Measurements from ENCODE around the gene PTGS1. TPM values are rescaled to one million over a fixed set of nuclear protein-coding genes. Genes with fewer than 3 reads are reported as not detected.
A peak's percentile ranks its signal among the peaks of the same experiment; 100 is the strongest.

Gene PTGS1
- total and polyA plus RNA-seq, 4 donors: 0.84 to 5.3 (median 1.1) TPM

DNA sequence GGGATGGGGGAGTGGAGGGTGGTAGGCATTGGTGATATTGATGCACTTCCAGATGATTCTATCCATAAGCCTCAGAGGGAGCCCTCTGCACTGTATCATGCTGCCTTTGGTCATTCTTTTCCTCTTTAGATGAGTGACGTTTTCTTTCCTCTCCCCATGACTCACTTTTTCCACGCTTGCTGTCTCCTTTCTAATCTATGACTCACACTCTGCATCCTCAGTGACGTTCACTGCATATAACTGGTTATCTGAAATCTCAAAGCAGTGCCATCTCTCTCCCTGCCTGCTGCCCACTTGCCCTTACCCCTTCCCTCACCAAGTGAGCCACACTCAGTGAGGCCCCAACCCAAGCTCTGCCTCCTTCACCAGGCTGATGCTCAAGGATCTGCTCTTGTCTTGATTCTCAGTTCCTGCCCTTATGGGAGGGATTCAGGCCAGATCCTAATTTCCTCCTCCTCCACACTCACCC lies 31.6 kb downstream of the PTGS1 start:
- 57% methylated on average over 3 of the region's 3 CpGs for WGBS
- Histone ChIP-seq H3K9ac (ENCODE audit: low read depth in 1 of 2, low read length in 2 of 2) (no peak overlapping the region), H3K27ac (ENCODE audit: low read depth in 1 of 2, low read length in 2 of 2) (no peak overlapping the region)

DNA sequence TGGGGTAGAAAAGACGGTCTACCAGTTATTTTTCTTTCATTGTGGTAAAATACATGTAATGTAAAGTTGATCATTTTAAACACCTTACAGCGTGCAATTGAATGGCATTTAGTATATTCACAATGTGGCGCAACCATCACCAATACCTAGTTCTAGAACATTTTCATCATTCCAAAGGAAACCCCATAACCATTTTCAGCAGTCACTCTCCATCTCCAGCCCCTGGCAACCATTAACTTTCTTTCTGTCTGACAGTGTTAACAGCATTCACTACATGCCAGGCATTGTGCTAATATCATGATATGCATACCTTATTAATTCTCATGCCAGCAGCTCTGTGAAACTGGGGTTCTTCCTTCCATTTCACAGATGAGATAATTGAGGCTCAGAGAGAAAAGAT lies 32.0 kb downstream of the PTGS1 start:
- Histone ChIP-seq H3K4me3 (ENCODE audit: low read depth in 1 of 3, low read length in 3 of 3) (no peak overlapping the region), H3K27me3 (ENCODE audit: control insufficient read depth in 4 of 4, insufficient read depth in 4 of 4, low read length in 3 of 4) (no peaks in the 10 kb centered on the region), H3K9ac (ENCODE audit: low read depth in 1 of 2, low read length in 2 of 2) (no peak overlapping the region), H3K9me3 (ENCODE audit: control insufficient read depth in 4 of 4, low read length in 3 of 4) (peaks cover 0 to 4% (median 1%) of the 10 kb centered on the region in 4 donors), H3K4me1 (ENCODE audit: control insufficient read depth in 4 of 4, insufficient read depth in 4 of 4, low read length in 3 of 4) (peaks cover 0 to 3% (median 0%) of the 10 kb centered on the region in 4 donors), H3K36me3 (ENCODE audit: control insufficient read depth in 4 of 4, insufficient read depth in 3 of 4, low read depth in 1 of 4, low read length in 3 of 4) (no peaks in the 10 kb centered on the region), H3K27ac (ENCODE audit: low read depth in 1 of 2, low read length in 2 of 2) (no peak overlapping the region)
- no peak for DNase-seq (ENCODE audit: low spot score)
- WGBS: 88% methylated on average over 3 of the region's 3 CpGs
- TF ChIP-seq GABPA (IDR thresholded peaks at IDR 0.05 in 1 of 2, conservative IDR thresholded peaks at IDR 0.05 in 1 of 2): no peak
- TF ChIP-seq EGR1 (IDR thresholded peaks at IDR 0.05; ENCODE audit: low read depth in 2 of 2): no peak
- no peak for TF ChIP-seq FOXA2 (IDR thresholded peaks at IDR 0.05)
- TF ChIP-seq, protein P1, sequence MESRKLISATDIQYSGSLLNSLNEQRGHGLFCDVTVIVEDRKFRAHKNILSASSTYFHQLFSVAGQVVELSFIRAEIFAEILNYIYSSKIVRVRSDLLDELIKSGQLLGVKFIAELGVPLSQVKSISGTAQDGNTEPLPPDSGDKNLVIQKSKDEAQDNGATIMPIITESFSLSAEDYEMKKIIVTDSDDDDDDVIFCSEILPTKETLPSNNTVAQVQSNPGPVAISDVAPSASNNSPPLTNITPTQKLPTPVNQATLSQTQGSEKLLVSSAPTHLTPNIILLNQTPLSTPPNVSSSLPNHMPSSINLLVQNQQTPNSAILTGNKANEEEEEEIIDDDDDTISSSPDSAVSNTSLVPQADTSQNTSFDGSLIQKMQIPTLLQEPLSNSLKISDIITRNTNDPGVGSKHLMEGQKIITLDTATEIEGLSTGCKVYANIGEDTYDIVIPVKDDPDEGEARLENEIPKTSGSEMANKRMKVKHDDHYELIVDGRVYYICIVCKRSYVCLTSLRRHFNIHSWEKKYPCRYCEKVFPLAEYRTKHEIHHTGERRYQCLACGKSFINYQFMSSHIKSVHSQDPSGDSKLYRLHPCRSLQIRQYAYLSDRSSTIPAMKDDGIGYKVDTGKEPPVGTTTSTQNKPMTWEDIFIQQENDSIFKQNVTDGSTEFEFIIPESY (IDR thresholded peaks at IDR 0.05): no peak
- no peak for TF ChIP-seq RAD21 (IDR thresholded peaks at IDR 0.05)
- no peak for TF ChIP-seq YY1 (IDR thresholded peaks at IDR 0.05)
- TF ChIP-seq SP1 (IDR thresholded peaks at IDR 0.05): no peak
- no peak for TF ChIP-seq FOXA1 (IDR thresholded peaks at IDR 0.05)
- TF ChIP-seq, protein P2, sequence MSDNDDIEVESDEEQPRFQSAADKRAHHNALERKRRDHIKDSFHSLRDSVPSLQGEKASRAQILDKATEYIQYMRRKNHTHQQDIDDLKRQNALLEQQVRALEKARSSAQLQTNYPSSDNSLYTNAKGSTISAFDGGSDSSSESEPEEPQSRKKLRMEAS (IDR thresholded peaks at IDR 0.05): no peak
- TF ChIP-seq, protein P3, sequence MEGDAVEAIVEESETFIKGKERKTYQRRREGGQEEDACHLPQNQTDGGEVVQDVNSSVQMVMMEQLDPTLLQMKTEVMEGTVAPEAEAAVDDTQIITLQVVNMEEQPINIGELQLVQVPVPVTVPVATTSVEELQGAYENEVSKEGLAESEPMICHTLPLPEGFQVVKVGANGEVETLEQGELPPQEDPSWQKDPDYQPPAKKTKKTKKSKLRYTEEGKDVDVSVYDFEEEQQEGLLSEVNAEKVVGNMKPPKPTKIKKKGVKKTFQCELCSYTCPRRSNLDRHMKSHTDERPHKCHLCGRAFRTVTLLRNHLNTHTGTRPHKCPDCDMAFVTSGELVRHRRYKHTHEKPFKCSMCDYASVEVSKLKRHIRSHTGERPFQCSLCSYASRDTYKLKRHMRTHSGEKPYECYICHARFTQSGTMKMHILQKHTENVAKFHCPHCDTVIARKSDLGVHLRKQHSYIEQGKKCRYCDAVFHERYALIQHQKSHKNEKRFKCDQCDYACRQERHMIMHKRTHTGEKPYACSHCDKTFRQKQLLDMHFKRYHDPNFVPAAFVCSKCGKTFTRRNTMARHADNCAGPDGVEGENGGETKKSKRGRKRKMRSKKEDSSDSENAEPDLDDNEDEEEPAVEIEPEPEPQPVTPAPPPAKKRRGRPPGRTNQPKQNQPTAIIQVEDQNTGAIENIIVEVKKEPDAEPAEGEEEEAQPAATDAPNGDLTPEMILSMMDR (IDR thresholded peaks at IDR 0.05; ENCODE audit: low read depth, low read length, missing input control): no peak
- TF ChIP-seq RXRA (IDR thresholded peaks at IDR 0.05): no peak
- TF ChIP-seq HNF4G (IDR thresholded peaks at IDR 0.05): no peak
- TF ChIP-seq, protein P4, sequence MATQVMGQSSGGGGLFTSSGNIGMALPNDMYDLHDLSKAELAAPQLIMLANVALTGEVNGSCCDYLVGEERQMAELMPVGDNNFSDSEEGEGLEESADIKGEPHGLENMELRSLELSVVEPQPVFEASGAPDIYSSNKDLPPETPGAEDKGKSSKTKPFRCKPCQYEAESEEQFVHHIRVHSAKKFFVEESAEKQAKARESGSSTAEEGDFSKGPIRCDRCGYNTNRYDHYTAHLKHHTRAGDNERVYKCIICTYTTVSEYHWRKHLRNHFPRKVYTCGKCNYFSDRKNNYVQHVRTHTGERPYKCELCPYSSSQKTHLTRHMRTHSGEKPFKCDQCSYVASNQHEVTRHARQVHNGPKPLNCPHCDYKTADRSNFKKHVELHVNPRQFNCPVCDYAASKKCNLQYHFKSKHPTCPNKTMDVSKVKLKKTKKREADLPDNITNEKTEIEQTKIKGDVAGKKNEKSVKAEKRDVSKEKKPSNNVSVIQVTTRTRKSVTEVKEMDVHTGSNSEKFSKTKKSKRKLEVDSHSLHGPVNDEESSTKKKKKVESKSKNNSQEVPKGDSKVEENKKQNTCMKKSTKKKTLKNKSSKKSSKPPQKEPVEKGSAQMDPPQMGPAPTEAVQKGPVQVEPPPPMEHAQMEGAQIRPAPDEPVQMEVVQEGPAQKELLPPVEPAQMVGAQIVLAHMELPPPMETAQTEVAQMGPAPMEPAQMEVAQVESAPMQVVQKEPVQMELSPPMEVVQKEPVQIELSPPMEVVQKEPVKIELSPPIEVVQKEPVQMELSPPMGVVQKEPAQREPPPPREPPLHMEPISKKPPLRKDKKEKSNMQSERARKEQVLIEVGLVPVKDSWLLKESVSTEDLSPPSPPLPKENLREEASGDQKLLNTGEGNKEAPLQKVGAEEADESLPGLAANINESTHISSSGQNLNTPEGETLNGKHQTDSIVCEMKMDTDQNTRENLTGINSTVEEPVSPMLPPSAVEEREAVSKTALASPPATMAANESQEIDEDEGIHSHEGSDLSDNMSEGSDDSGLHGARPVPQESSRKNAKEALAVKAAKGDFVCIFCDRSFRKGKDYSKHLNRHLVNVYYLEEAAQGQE (IDR thresholded peaks at IDR 0.05): no peak
- TF ChIP-seq, protein P5, sequence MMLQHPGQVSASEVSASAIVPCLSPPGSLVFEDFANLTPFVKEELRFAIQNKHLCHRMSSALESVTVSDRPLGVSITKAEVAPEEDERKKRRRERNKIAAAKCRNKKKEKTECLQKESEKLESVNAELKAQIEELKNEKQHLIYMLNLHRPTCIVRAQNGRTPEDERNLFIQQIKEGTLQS (IDR thresholded peaks at IDR 0.05): no peak
- TF ChIP-seq TAF1 (conservative IDR thresholded peaks at IDR 0.05): no peak
- no peak for TF ChIP-seq HNF4A (conservative IDR thresholded peaks at IDR 0.05)
- no peak for TF ChIP-seq NR2F2 (IDR thresholded peaks at IDR 0.05)
- TF ChIP-seq JUND (IDR thresholded peaks at IDR 0.05): no peak

More for the DNA sequence above, 31.6 kb downstream of the PTGS1 start:
- Histone ChIP-seq H3K27me3 (ENCODE audit: control insufficient read depth in 4 of 4, insufficient read depth in 4 of 4, low read length in 3 of 4) (no peaks in the 10 kb centered on the region), H3K4me1 (ENCODE audit: control insufficient read depth in 4 of 4, insufficient read depth in 4 of 4, low read length in 3 of 4) (peaks cover 0 to 3% (median 0%) of the 10 kb centered on the region in 4 donors), H3K4me3 (ENCODE audit: low read depth in 1 of 3, low read length in 3 of 3) (no peak overlapping the region), H3K9me3 (ENCODE audit: control insufficient read depth in 4 of 4, low read length in 3 of 4) (peaks cover 0 to 4% (median 1%) of the 10 kb centered on the region in 4 donors), H3K36me3 (ENCODE audit: control insufficient read depth in 4 of 4, insufficient read depth in 3 of 4, low read depth in 1 of 4, low read length in 3 of 4) (no peaks in the 10 kb centered on the region)
- TF ChIP-seq JUND (IDR thresholded peaks at IDR 0.05): peak; percentile 71 to 91
- TF ChIP-seq TAF1 (conservative IDR thresholded peaks at IDR 0.05): no peak
- no peak for TF ChIP-seq HNF4A (conservative IDR thresholded peaks at IDR 0.05)
- DNase-seq (ENCODE audit: low spot score): no peak
